HG02884 (cell line): ENCODE measurements around the gene KREMEN1.
"Not testable (repeated sequence)": the region's sequence is repeated elsewhere in the genome, so short reads cannot be mapped to it uniquely, and the experiment has no call there.

Experiments used
- ATAC-seq: cut with Tn5 transposase; IDR thresholded peaks from one replicate; pipeline ENCODE4 v1.9.1; 2021; ENCODE audit warnings: mild to moderate bottlenecking, moderate library complexity; ENCODE audit not compliant: unreplicated experiment

Gene KREMEN1

GRCh38 chr22:29102300-29102699, 29.5 kb downstream of the KREMEN1 start:
- no peak for ATAC-seq

- no peak for ATAC-seq
These were observed 30.3 kb downstream of the KREMEN1 start for GRCh38 chr22:29103121-29103520.

- no peak for ATAC-seq
These were observed 32.6 kb downstream of the KREMEN1 start for GRCh38 chr22:29105468-29105867.

- no peak for ATAC-seq
These were observed 34.0 kb downstream of the KREMEN1 start for GRCh38 chr22:29106839-29107238.

- no peak for ATAC-seq
These were observed 35.3 kb downstream of the KREMEN1 start for GRCh38 chr22:29108137-29108536.

GRCh38 chr22:29109822-29110221, 37.0 kb downstream of the KREMEN1 start:
- ATAC-seq = no peak

- no peak for ATAC-seq
These were observed 38.1 kb downstream of the KREMEN1 start for GRCh38 chr22:29110946-29111345.

GRCh38 chr22:29112121-29112520, 39.3 kb downstream of the KREMEN1 start:
- ATAC-seq = no peak

- no peak for ATAC-seq
These were observed 39.8 kb downstream of the KREMEN1 start for GRCh38 chr22:29112681-29113080.

- no peak for ATAC-seq
These were observed 40.5 kb downstream of the KREMEN1 start for GRCh38 chr22:29113319-29113718.

GRCh38 chr22:29114392-29114791, 41.6 kb downstream of the KREMEN1 start:
- no peak for ATAC-seq

GRCh38 chr22:29115682-29116288, 43.0 kb downstream of the KREMEN1 start:
- ATAC-seq = no peak

GRCh38 chr22:29116397-29117123, 43.7 kb downstream of the KREMEN1 start:
- ATAC-seq = no peak

GRCh38 chr22:29117799-29118477, 45.1 kb downstream of the KREMEN1 start:
- no peak for ATAC-seq

GRCh38 chr22:29120098-29120912, 47.5 kb downstream of the KREMEN1 start:
- not testable (repeated sequence) for ATAC-seq

GRCh38 chr22:29121124-29121523, 48.3 kb downstream of the KREMEN1 start:
- ATAC-seq = no peak

- ATAC-seq = no peak
These were observed 49.2 kb downstream of the KREMEN1 start for GRCh38 chr22:29122041-29122440.

- no peak for ATAC-seq
These were observed 52.1 kb downstream of the KREMEN1 start for GRCh38 chr22:29124777-29125442.

- no peak for ATAC-seq
These were observed 52.6 kb downstream of the KREMEN1 start for GRCh38 chr22:29125443-29125778.

- no peak for ATAC-seq
These were observed 53.0 kb downstream of the KREMEN1 start for GRCh38 chr22:29125844-29126243.
